HL-60 (cell line): ENCODE measurements around the gene SH3PXD2A.

Source experiments
- TF ChIP-seq, protein P1 (sequence below): IDR thresholded peaks from one replicate; pipeline ENCODE4 v1.5.1; 2011; ENCODE audit warnings: low read length, control low read depth, inconsistent platforms; ENCODE audit not compliant: insufficient read depth
- TF ChIP-seq, protein P2 (sequence below): IDR thresholded peaks from 2 replicates; pipeline ENCODE4 v1.6.1; 2012; ENCODE audit warnings: low read depth; ENCODE audit not compliant: insufficient replicate concordance

- TF ChIP-seq, protein P1, sequence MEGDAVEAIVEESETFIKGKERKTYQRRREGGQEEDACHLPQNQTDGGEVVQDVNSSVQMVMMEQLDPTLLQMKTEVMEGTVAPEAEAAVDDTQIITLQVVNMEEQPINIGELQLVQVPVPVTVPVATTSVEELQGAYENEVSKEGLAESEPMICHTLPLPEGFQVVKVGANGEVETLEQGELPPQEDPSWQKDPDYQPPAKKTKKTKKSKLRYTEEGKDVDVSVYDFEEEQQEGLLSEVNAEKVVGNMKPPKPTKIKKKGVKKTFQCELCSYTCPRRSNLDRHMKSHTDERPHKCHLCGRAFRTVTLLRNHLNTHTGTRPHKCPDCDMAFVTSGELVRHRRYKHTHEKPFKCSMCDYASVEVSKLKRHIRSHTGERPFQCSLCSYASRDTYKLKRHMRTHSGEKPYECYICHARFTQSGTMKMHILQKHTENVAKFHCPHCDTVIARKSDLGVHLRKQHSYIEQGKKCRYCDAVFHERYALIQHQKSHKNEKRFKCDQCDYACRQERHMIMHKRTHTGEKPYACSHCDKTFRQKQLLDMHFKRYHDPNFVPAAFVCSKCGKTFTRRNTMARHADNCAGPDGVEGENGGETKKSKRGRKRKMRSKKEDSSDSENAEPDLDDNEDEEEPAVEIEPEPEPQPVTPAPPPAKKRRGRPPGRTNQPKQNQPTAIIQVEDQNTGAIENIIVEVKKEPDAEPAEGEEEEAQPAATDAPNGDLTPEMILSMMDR, result no peak
- TF ChIP-seq, protein P2, sequence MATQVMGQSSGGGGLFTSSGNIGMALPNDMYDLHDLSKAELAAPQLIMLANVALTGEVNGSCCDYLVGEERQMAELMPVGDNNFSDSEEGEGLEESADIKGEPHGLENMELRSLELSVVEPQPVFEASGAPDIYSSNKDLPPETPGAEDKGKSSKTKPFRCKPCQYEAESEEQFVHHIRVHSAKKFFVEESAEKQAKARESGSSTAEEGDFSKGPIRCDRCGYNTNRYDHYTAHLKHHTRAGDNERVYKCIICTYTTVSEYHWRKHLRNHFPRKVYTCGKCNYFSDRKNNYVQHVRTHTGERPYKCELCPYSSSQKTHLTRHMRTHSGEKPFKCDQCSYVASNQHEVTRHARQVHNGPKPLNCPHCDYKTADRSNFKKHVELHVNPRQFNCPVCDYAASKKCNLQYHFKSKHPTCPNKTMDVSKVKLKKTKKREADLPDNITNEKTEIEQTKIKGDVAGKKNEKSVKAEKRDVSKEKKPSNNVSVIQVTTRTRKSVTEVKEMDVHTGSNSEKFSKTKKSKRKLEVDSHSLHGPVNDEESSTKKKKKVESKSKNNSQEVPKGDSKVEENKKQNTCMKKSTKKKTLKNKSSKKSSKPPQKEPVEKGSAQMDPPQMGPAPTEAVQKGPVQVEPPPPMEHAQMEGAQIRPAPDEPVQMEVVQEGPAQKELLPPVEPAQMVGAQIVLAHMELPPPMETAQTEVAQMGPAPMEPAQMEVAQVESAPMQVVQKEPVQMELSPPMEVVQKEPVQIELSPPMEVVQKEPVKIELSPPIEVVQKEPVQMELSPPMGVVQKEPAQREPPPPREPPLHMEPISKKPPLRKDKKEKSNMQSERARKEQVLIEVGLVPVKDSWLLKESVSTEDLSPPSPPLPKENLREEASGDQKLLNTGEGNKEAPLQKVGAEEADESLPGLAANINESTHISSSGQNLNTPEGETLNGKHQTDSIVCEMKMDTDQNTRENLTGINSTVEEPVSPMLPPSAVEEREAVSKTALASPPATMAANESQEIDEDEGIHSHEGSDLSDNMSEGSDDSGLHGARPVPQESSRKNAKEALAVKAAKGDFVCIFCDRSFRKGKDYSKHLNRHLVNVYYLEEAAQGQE, result no peak
These were observed 94.1 kb downstream of the SH3PXD2A start for GRCh38 chr10:103761075-103761920.
